Activated naive CD8-positive, alpha-beta T cell treated with anti-CD3 and anti-CD28 coated beads for 36 hours (primary cell): ENCODE results near the gene NCKAP5. TPM values are rescaled to one million over a fixed set of nuclear protein-coding genes. Genes with fewer than 3 reads are reported as not detected.

Source experiments
- DNase-seq: peaks from one replicate; pipeline ENCODE4 v3.0.0; 2021
- H3K27ac Mint-ChIP-seq: one replicate; pipeline ENCODE4 v1.8.0; 2022; ENCODE audit warnings: mild to moderate bottlenecking, moderate library complexity, mixed read lengths
- H3K27me3 Mint-ChIP-seq: one replicate; pipeline ENCODE4 v1.8.0; 2022; ENCODE audit warnings: mild to moderate bottlenecking, mixed read lengths
- H3K36me3 Mint-ChIP-seq: one replicate; pipeline ENCODE4 v1.8.0; 2021; ENCODE audit warnings: mild to moderate bottlenecking, mixed read lengths
- H3K4me1 Mint-ChIP-seq: one replicate; pipeline ENCODE4 v1.8.0; 2021; ENCODE audit warnings: mixed read lengths
- H3K4me3 Mint-ChIP-seq: one replicate; pipeline ENCODE4 v1.8.0; 2022; ENCODE audit warnings: mild to moderate bottlenecking, moderate library complexity, mixed read lengths
- H3K9me3 Mint-ChIP-seq: one replicate; pipeline ENCODE4 v1.8.0; 2022; ENCODE audit warnings: mixed read lengths
- total RNA-seq, 2 experiments: library from RNA; stranded (reverse); gene quantifications; one replicate each; pipeline ENCODE4 v1.2.3, GENCODE V29; 2021

The NCKAP5 gene
- total RNA-seq, 2 experiments from 2014 or later: not detected

GRCh38 chr2:133500917-133501316, 67.3 kb downstream of the NCKAP5 start:
- H3K9me3 Mint-ChIP-seq: peaks cover 1% of the 10 kb centered on the region
- H3K4me1 Mint-ChIP-seq: no peaks in the 10 kb centered on the region
- H3K27me3 Mint-ChIP-seq: peaks cover 5% of the 10 kb centered on the region
- no peak overlapping the region for H3K27ac Mint-ChIP-seq
- no peak for DNase-seq
- no peak overlapping the region for H3K4me3 Mint-ChIP-seq
- no peaks in the 10 kb centered on the region for H3K36me3 Mint-ChIP-seq

GRCh38 chr2:133498662-133499585, 69.3 kb downstream of the NCKAP5 start:
- Mint-ChIP-seq H3K27ac (no peak overlapping the region), H3K9me3 (peaks cover 1% of the 10 kb centered on the region), H3K4me1 (no peaks in the 10 kb centered on the region), H3K4me3 (no peak overlapping the region), H3K36me3 (no peaks in the 10 kb centered on the region), H3K27me3 (peaks cover 5% of the 10 kb centered on the region)
- DNase-seq: no peak

GRCh38 chr2:133497951-133498565, 70.2 kb downstream of the NCKAP5 start:
- Mint-ChIP-seq H3K27ac (no peak overlapping the region), H3K4me1 (no peaks in the 10 kb centered on the region), H3K4me3 (no peak overlapping the region), H3K9me3 (peaks cover 1% of the 10 kb centered on the region), H3K36me3 (no peaks in the 10 kb centered on the region), H3K27me3 (peaks cover 5% of the 10 kb centered on the region)
- DNase-seq: no peak

- Mint-ChIP-seq H3K4me1 (no peaks in the 10 kb centered on the region), H3K36me3 (no peaks in the 10 kb centered on the region), H3K27me3 (peaks cover 5% of the 10 kb centered on the region), H3K4me3 (no peak overlapping the region), H3K27ac (no peak overlapping the region), H3K9me3 (peaks cover 1% of the 10 kb centered on the region)
- DNase-seq: no peak
Measured at GRCh38 chr2:133497270-133497893, 70.9 kb downstream of the NCKAP5 start.

- DNase-seq: no peak
- Mint-ChIP-seq H3K4me1 (no peaks in the 10 kb centered on the region), H3K9me3 (peaks cover 1% of the 10 kb centered on the region), H3K27me3 (peaks cover 5% of the 10 kb centered on the region), H3K36me3 (no peaks in the 10 kb centered on the region), H3K27ac (no peak overlapping the region), H3K4me3 (no peak overlapping the region)
Measured at GRCh38 chr2:133496501-133497269, 71.6 kb downstream of the NCKAP5 start.

- Mint-ChIP-seq H3K27me3 (peaks cover 5% of the 10 kb centered on the region), H3K36me3 (no peaks in the 10 kb centered on the region), H3K9me3 (peaks cover 1% of the 10 kb centered on the region), H3K4me3 (no peak overlapping the region), H3K27ac (no peak overlapping the region), H3K4me1 (no peaks in the 10 kb centered on the region)
- no peak for DNase-seq
Measured at GRCh38 chr2:133495226-133495625, 73.0 kb downstream of the NCKAP5 start.

- Mint-ChIP-seq H3K4me1 (no peaks in the 10 kb centered on the region), H3K4me3 (no peak overlapping the region), H3K27me3 (no peaks in the 10 kb centered on the region), H3K36me3 (no peaks in the 10 kb centered on the region), H3K27ac (no peak overlapping the region), H3K9me3 (no peaks in the 10 kb centered on the region)
- DNase-seq: no peak
Measured at GRCh38 chr2:133492719-133493380, 75.4 kb downstream of the NCKAP5 start.

GRCh38 chr2:133490411-133490980, 77.8 kb downstream of the NCKAP5 start:
- H3K27me3 Mint-ChIP-seq: no peaks in the 10 kb centered on the region
- no peak overlapping the region for H3K27ac Mint-ChIP-seq
- no peaks in the 10 kb centered on the region for H3K4me1 Mint-ChIP-seq
- H3K4me3 Mint-ChIP-seq: no peak overlapping the region
- H3K36me3 Mint-ChIP-seq: no peaks in the 10 kb centered on the region
- DNase-seq: no peak
- H3K9me3 Mint-ChIP-seq: no peaks in the 10 kb centered on the region

- Mint-ChIP-seq H3K27me3 (no peaks in the 10 kb centered on the region), H3K9me3 (no peaks in the 10 kb centered on the region), H3K4me3 (no peak overlapping the region), H3K27ac (no peak overlapping the region), H3K36me3 (no peaks in the 10 kb centered on the region), H3K4me1 (no peaks in the 10 kb centered on the region)
- no peak for DNase-seq
Measured at GRCh38 chr2:133489641-133490410, 78.4 kb downstream of the NCKAP5 start.

- H3K4me3 Mint-ChIP-seq: no peak overlapping the region
- no peak overlapping the region for H3K27ac Mint-ChIP-seq
- H3K4me1 Mint-ChIP-seq: no peaks in the 10 kb centered on the region
- H3K36me3 Mint-ChIP-seq: no peaks in the 10 kb centered on the region
- no peaks in the 10 kb centered on the region for H3K9me3 Mint-ChIP-seq
- DNase-seq: no peak
- no peaks in the 10 kb centered on the region for H3K27me3 Mint-ChIP-seq
Measured at GRCh38 chr2:133489146-133489545, 79.1 kb downstream of the NCKAP5 start.

GRCh38 chr2:133486771-133487191, 81.5 kb downstream of the NCKAP5 start:
- H3K4me1 Mint-ChIP-seq: no peaks in the 10 kb centered on the region
- DNase-seq: no peak
- H3K27ac Mint-ChIP-seq: no peak overlapping the region
- H3K36me3 Mint-ChIP-seq: no peaks in the 10 kb centered on the region
- no peaks in the 10 kb centered on the region for H3K9me3 Mint-ChIP-seq
- H3K27me3 Mint-ChIP-seq: peaks cover 7% of the 10 kb centered on the region
- no peak overlapping the region for H3K4me3 Mint-ChIP-seq

GRCh38 chr2:133485868-133486267, 82.4 kb downstream of the NCKAP5 start:
- Mint-ChIP-seq H3K36me3 (no peaks in the 10 kb centered on the region), H3K9me3 (no peaks in the 10 kb centered on the region), H3K27ac (no peak overlapping the region), H3K27me3 (peaks cover 11% of the 10 kb centered on the region), H3K4me1 (no peaks in the 10 kb centered on the region), H3K4me3 (no peak overlapping the region)
- no peak for DNase-seq

GRCh38 chr2:133484784-133485183, 83.5 kb downstream of the NCKAP5 start:
- DNase-seq: no peak
- H3K4me1 Mint-ChIP-seq: no peaks in the 10 kb centered on the region
- no peaks in the 10 kb centered on the region for H3K36me3 Mint-ChIP-seq
- no peaks in the 10 kb centered on the region for H3K9me3 Mint-ChIP-seq
- peaks cover 11% of the 10 kb centered on the region for H3K27me3 Mint-ChIP-seq
- H3K4me3 Mint-ChIP-seq: no peak overlapping the region
- no peak overlapping the region for H3K27ac Mint-ChIP-seq
